SH-SY5Y (cell line): ENCODE results near the gene SLC2A6.

Experiments used
- GATA2 ChIP-seq: IDR thresholded peaks from 2 replicates; pipeline ENCODE4 v1.6.1; 2011; ENCODE audit warnings: mild to moderate bottlenecking, low read depth, low read length
- GATA3 ChIP-seq: IDR thresholded peaks from 2 replicates; pipeline ENCODE4 v1.6.1; 2011; ENCODE audit warnings: low read depth, mild to moderate bottlenecking, low read length, moderate library complexity

The SLC2A6 gene

DNA sequence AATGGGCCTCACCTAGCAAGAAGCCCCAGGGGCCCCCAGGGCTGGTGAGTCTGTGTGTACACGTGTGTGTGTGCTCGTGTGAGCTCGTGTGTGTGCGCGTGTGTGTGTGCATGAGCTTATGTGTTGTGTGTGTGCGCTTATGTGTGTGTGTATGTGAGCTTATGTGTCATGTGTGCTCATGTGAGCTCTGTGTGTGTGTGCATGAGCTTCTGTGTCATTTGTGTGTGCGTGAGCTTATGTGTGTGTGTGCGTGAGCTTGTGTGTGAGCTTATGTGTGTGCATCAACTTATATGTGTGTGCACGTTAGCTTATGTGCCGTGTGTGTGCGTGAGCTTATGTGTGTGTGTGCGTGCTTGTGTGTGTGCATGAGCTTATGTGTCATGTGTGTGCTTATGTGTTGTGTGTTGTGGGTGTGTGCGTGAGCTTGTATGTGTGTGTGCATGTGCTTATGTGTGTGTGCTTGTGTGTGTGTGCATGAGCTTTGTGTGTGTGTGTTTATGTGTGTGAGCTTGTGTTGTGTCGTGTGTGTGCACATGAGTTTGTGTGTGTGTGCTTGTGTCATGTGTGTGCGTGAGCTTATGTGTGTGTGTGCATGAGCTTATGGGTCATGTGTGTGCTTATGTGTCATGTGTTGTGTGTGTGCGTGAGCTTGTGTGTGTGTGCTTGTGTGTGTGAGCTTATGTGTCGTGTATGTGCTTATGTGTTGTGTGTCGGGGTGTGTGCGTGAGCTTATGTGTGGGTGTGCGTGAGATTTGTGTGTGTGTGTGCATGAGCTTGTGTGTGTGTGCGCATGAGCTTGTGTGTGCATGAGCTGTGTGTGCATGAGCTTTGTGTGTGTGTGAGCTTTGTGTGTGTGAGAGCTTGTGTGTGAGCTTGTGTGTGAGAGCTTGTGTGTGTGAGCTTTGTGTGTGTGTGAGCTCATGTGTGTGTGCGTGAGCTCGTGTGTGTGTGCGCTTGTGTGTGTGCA lies 16.7 kb upstream of the SLC2A6 start:
- TF ChIP-seq GATA3 (no peak), GATA2 (no peak)

GRCh38 chr9:133494636-133495326 lies 15.9 kb upstream of the SLC2A6 start:
- no peak for TF ChIP-seq GATA3
- TF ChIP-seq GATA2 = no peak

DNA sequence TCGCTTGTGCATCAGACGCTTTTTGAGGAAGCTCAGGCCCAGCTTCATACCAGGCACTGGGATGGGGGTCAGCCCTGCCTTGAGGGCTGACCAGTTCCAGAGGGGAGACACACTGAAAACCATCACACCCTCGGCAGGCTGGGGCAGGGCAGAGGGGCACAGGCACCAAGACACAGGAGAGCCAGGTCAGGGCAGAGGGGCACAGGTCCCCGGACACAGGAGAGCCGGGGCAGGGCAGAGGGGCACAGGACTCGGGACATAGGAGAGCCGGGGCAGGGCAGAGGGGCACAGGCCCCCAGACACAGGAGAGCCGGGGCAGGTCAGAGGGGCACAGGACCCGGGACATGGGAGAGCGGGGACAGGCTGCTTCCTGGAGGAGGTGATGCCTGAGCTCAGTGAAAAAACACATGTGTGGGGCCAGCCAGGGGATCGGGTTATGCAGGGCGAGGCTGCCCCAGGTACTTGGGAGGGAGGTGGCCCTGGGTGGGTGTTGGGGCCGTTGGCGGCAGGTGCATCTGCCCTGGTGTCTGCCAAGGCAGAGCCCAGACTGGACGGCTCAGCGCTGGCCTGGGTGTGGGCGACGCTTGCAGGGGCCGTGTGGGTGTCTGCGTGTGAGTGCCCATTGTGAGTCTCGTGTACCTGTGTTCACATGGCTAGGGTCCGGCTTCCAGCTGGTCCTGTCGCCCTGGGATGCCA lies 15.1 kb upstream of the SLC2A6 start:
- TF ChIP-seq GATA3 (no peak), GATA2 (no peak)

- TF ChIP-seq GATA2 (no peak), GATA3 (no peak)
These were observed 14.5 kb upstream of the SLC2A6 start for GRCh38 chr9:133493428-133493827.

- no peak for TF ChIP-seq GATA3
These were observed 13.4 kb upstream of the SLC2A6 start for GRCh38 chr9:133492061-133493021.

DNA sequence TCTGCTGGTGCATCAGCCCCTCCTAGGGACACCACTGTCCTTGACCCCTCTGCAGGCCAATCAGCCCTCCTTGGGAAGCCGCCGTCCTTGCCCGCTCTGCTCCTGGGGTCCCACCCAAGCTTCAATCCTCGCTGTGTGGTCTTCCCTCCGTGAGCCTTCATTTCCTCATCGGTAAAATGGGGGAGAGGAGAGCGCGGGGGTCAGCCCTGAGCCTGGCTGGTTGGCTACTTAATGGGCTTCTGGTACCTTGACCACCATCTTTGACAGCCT lies 12.7 kb upstream of the SLC2A6 start:
- TF ChIP-seq GATA2 (no peak), GATA3 (no peak)

DNA sequence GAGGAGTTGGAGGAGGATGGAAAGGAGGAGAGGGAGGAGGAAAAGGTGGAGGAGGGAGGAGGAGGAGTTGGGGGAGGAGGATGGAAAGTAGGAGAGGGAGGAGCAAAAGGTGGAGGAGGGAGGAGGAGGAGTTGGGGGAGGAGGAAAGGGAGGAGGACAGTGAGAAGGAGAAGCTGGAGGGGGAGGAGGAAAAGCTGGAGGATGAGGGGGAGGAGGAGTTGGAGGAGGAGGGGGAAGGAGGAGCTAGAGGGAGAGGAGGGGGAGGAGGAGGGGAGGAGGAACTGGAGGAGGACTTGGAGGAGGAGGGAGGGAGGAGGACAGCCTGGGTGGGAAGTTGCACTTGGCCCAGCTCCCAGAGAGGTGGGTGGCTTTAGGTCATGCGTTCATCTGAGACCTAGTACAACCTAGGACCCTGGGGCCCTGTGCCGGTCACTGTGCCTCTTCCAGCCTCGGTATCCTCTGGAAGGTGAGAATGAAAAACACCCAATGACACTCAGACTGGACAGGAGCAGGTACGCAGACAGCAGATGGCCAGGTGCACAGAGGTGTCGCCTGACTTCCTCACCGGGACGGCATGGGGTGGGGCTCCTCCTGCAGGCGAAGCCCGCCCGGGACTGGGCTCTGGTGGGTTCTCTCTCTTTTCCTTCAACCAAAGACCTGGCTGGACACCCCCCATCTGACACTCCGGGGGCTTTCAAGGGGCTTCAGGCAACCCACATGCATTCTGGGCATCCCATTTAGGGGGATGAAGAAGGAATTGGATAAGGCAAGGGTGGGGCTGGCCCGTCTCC lies 12.2 kb upstream of the SLC2A6 start:
- TF ChIP-seq GATA2 (no peak), GATA3 (no peak)

GRCh38 chr9:133490201-133490681 lies 11.3 kb upstream of the SLC2A6 start:
- TF ChIP-seq GATA3 = no peak
- TF ChIP-seq GATA2 = no peak

DNA sequence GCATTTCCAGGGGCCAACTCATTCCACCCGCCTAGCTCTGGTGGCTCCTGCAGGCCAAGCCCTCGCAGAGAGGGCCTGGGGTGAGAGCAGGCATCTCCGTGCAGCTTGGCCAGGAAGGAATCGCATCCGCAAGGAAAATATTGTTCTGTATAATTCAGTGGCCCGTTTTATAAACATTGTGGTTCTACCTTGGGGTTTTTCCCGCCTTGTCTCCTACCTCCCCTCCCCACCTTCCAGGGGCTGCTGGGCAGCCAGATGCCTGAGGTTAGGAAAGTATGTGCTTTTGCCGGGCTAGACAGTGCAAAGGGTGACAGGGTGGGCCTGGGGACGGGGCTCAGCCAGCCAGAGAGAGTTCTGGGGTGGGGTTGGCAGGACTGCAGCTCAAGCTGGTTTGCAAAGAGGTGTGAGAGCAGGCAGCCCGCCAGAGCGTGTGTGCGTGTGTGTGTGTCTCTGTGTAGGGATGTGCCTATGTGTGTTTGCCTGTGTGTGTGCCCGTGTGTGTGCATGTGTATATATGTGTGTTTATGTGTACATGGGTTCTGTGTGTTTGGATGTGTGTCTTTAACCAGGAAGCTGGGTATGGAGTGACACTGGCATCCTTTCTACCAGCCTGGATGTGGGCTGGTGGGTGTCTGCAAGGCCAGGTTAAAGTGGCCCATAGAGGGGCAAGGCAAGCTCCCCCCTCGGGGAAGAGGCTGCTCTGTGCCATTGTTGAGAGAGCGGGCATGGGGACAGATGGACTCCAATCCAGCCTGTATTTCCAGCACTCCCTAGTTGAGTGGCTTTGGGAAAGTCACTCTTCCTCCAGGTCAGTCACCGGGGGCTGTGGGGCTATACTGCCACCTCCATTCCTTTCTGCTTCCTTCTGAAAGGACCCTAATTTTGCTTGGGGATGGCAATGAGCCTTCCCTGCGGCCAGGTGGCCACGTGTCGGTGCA lies 10.6 kb upstream of the SLC2A6 start:
- no peak for TF ChIP-seq GATA3
- TF ChIP-seq GATA2 = no peak

DNA sequence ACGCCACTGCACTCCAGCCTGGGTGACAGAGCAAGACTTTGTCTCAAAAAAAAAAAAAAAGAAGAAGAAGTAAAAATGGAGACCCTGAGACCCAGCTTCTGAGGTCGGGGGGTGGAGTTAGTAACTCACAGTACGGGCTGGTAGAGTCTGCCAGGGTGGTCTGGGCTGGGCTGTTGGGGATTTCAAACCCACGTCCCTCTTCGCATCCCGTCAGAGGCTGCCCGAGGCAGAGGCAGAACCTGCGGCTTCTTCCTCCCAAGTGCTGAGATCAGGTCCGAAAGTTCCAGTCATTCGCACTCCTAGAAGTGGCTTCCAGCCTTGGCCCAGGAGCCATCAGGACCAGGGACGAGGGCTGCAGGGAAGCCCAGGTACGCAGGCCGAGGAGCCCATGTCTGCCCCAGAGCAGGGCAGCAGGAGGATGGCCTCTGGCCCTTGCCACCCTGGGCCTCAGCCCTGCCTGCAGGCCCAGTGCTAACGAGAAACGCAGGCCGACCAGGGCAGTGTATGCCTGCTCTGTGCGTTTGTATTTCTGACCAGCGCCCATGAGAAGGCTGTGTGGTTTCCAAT lies 9.9 kb upstream of the SLC2A6 start:
- TF ChIP-seq GATA3 = no peak
- no peak for TF ChIP-seq GATA2

DNA sequence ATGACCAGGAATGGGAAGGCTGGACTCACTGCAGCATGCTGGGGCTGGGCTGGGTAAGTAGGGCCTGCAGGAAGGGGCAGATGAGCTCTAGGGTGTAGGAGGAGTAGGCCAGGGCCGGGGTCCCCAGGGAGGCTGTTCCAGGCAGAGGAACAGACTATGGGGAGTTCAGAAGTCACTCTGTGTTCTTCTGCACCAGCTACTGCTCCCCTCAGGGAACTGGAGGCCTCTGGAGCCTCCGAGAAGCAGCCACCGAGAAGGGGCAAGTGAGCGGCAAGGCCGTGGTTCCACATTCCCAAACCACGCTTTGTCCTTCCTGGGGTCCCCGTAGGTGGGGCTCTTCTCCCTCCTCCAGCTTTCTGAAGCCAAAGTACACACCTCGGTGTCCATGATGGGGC lies 8.4 kb upstream of the SLC2A6 start:
- TF ChIP-seq GATA2 (no peak), GATA3 (no peak)
